GM18861 (cell line): ENCODE data around the gene UBE2R2.
"Not testable (repeated sequence)": the region's sequence is repeated elsewhere in the genome, so short reads cannot be mapped to it uniquely, and the experiment has no call there.

Experiments
- ATAC-seq: cut with Tn5 transposase; IDR thresholded peaks from one replicate; pipeline ENCODE4 v1.9.1; 2021; ENCODE audit not compliant: unreplicated experiment

UBE2R2 gene

DNA sequence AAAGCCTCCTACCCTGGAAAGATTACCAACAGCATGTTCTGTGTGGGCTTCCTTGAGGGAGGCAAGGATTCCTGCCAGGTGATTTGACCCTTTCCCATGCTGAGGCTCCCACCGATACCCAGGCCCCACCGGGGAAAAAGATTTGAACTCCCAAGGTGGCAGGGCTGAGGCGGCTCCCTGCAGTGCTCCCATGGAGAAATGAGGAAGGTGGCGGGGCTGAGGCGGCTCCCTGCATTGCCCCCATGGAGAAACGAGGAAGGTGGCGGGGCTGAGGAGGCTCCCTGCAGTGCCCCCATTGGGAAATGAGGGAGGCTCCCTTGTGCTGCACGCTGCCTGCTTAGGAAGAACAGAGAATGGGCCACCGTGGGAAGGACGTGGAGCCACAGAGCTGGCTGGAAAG is 18.4 kb upstream of the UBE2R2 start:
- ATAC-seq: no peak

DNA sequence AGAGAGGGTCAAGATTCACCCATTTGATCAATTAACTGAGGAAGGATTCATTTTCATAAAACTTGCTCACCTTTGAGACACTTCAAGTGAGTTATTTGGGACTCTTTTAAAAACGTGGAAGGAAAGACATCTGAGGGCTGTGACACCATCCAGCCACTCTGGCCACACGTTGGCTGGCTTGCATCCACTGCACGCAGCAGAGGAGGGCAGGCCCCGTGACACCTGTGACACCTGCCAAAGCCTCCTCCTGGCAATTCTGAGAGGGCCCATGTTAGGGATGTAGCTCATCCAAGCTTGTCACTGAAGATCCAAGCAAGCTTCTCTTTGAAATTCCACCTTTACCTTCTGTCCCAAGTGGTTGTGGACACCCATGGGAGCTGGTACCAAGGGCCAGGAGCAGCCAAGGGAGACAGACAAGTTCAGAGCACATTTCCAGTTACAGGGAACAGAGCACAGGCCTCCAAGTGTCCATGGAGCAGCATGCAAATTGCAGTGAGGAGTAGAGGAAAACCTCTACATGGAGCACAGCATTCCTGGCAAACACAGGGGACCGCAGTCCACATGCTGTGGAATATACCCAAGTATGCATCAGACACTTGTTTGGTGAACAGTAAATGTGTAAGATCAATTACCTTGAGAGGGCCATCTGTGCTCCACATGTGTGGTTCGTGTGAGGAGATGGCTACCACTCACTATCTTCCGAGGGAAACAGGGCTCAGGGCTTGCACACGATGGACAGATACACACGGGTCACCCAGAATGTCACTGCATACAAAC is 16.8 kb upstream of the UBE2R2 start:
- no peak for ATAC-seq

- no peak for ATAC-seq
Measured at GRCh38 chr9:33800886-33801285, 16.1 kb upstream of the UBE2R2 start.

DNA sequence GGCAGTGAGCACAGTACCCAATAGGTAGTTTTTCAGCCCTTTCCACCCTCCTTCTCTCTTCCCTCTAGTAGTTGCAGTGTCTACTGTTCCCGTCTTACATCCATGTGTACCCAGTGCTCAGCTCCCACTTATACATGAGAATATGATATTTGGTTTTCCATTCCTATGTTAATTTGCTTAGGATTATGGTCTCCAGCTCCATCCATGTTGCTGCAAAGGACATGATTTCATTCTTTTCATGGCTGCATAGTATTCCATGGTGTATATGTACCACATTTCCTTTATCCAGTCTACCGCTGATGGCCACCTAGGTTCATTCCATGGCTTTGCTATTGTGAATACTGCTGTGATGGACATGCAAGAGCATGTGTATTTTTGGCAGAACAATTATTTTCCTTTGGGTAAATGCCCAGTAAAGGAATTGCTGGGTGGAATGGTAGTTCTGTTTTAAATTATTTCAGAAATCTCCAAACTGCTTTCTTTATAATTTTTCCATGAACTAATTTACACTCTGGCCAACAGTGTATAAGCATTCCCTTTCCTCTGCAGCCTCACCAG is 14.9 kb upstream of the UBE2R2 start:
- not testable (repeated sequence) for ATAC-seq

GRCh38 chr9:33804196-33804595 is 12.8 kb upstream of the UBE2R2 start:
- ATAC-seq: not testable (repeated sequence)

GRCh38 chr9:33807156-33807555 is 9.8 kb upstream of the UBE2R2 start:
- not testable (repeated sequence) for ATAC-seq

GRCh38 chr9:33808979-33809322 is 8.0 kb upstream of the UBE2R2 start:
- ATAC-seq: peak; percentile 29

GRCh38 chr9:33809506-33809905 is 7.5 kb upstream of the UBE2R2 start:
- ATAC-seq: no peak

DNA sequence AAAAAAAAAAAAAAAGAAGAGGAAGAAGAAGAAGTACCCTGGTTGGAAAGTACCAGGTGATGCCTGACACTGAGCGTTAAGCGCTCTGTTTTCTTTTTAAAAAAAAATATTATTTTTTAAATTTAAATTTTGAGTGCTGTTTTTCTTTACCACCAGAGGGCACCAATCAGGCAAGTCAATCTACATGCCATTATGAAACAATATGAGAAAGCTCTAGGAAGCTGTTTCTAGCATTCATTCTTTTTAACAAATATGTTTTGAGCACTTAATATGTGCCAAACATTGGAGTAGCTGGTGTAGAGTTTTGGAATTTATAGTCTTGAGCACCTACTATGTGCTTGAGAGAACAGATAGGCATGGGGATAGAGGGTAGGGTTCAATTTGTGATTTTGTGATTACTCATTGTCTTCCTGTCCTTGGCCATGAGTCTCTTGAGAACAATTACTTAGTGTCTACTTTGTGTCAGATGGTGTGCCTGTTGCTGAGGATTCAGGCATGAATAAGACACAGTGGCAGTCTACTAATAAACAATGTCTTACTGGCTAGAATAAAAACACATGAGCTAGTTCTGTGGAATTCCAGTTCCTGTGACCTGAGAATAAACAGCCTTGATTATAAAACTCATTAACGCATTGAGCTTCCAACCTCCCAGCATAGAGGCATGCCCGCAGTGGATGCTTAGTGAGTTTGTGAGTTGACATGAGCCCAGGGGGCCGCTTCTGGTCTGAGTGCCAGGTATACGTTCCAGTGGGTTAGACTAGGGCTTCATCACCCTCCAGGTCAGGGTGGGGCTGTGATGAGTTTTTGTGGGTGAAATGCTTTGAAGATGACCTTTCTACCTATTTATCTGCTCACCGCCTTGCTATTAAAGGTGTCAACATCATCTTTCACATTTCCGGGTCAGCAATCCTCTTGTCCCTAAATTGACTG is 3.0 kb upstream of the UBE2R2 start:
- peak; percentile 25 for ATAC-seq

DNA sequence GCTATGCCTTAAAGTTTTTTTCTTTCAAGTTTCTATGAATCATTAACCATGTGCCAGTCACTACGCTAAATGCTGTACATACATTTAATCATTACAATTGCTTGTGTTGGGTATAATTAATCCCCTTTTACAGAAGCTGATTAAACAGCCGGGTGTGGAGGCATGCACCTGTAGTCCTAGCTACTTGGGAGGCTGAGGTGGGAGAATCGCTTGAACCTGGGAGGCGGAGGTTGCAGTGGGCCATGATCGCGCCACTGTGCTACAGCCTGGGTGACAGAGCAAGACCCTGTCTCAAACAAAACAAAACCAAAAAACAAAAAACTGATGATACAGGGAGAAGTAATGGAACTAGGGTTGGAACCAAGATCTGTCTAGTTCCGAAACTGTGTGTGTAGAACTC is 1.2 kb upstream of the UBE2R2 start:
- no peak for ATAC-seq

GRCh38 chr9:33817327-33818166 is 587 bp downstream of the UBE2R2 start:
- ATAC-seq: peak; percentile 0

DNA sequence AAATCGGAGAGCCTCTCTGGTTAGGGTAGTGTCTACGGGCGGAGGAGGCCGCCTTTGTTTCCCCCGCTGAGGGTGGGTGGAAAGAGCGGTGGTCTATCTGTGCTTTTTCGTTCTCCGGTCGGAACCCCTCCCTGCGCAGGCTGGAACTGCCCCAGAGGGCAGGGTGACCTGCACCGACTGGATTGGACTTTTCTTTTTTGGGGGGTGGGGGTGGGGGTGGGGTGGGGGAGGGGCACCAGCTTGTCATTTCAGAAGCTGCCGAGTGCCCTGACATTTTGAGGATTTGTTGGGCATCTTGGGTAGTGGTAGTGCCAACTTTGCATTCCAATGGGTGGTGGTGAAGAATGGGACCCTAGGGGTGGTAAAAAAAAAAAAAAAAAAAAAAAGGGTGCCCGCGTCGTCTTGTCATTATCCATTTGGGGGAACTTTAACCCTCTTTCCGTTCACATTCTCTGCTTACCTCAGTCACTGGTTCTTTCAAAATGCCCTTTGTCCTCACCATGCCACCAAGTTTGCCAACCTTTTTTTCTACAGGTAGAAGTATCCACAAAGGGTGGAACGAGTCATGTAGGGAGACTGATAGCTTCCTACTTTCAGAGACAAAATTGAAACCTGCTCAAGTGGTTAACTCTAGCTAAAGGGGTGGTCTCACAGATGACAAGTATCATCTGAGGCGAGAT is 1.3 kb downstream of the UBE2R2 start:
- no peak for ATAC-seq

- no peak for ATAC-seq
Measured at GRCh38 chr9:33818847-33819500, 2.0 kb downstream of the UBE2R2 start.

DNA sequence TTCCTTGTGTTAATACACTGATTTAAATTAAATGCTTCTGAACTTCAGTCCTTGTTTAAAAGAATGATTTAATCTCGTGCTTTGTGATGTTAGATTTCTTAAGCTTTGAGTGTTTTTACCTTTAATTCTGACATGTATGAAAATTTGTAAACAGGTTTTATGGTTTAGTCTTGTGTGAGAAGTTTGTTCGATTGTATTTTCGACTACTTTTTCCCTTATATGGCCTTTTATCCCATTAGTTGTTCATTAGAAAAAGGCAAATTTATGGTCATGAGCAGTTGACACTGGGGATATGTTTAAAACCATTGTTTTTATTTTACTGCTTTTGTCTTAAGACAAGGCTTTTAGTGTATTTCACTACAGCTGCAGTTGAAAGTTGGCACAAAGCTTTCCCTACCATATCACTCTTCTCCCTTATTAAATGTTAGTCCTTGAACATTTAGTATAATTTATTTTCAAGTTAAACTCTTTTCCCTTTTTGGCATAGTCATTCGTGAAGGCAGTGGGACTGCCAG is 3.3 kb downstream of the UBE2R2 start:
- no peak for ATAC-seq

DNA sequence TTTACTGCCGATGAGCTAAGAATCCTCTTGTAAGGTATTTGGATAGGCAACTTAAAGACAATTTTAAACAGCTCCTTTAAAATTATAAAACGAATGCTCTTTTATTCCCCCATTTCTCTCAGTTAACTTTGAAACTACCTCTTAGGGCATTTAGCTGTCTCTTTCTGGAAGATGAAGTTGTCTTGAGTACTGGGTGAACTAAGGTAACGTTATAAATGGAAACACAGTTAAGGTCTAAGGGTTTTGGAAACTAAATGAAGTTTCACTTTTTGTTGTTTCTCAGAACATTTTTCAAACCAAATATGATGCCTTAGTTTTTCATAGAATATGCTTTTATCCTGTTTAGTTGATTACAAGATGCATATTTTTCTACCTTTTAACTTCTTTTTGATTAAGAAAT is 6.8 kb downstream of the UBE2R2 start:
- no peak for ATAC-seq

DNA sequence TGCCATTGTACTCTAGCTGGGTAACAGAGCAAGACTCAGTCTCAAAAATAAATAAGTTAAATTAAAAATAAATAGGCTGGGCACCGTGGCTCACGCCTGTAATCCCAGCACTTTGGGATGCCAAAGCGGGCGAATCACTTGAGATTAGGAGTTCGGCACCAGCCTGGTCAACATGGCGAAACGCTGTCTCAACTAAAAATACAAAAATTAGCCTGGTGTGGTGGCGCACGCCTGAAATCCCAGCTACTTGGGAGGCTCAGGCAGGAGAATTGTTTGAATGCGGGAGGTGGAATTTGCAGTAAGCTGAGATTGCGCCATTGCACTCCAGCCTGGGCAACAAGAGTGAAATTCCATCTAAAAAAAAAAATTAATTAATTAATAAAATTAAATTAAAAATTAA is 10.3 kb downstream of the UBE2R2 start:
- ATAC-seq: not testable (repeated sequence)

GRCh38 chr9:33829641-33830230 is 12.8 kb downstream of the UBE2R2 start:
- not testable (repeated sequence) for ATAC-seq

GRCh38 chr9:33835625-33836260 is 18.8 kb downstream of the UBE2R2 start:
- ATAC-seq: no peak

GRCh38 chr9:33836261-33836660 is 19.3 kb downstream of the UBE2R2 start:
- not testable (repeated sequence) for ATAC-seq
